Inflammatory macrophage treated with lipopolysaccharide for 1 hour (primary cell): ENCODE results near the gene SCN2B.

Experiments used
- DNase-seq, 2 donors: peaks; one replicate each; pipeline ENCODE4 v3.0.0-alpha.2; 2020 to 2022

Gene SCN2B

GRCh38 chr11:118174006-118174567 lies 2.4 kb downstream of the SCN2B start:
- no peak for DNase-seq

GRCh38 chr11:118172356-118172755 lies 4.1 kb downstream of the SCN2B start:
- no peak for DNase-seq

GRCh38 chr11:118171269-118172062 lies 5.0 kb downstream of the SCN2B start:
- DNase-seq = peak; percentile 31 to 78

DNA sequence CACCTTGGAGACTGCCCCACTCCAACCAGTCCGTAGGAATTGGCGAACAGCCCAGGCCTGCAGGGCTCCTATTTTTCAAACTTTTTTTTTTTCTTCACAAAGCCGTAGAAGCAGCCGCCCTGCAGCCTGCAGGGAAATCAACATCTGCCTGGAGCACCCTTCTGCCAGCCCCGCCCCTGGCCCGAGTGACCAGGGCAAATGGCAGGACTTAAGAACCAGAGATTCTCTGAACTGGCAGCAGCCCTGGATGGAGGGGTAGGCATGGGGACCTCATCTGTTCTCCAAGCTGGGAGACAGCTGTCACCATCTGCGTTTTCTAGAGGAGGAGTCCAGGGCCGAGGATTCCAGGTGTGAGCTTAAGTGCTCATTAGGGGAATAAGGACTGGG lies 5.6 kb downstream of the SCN2B start:
- DNase-seq = no peak

DNA sequence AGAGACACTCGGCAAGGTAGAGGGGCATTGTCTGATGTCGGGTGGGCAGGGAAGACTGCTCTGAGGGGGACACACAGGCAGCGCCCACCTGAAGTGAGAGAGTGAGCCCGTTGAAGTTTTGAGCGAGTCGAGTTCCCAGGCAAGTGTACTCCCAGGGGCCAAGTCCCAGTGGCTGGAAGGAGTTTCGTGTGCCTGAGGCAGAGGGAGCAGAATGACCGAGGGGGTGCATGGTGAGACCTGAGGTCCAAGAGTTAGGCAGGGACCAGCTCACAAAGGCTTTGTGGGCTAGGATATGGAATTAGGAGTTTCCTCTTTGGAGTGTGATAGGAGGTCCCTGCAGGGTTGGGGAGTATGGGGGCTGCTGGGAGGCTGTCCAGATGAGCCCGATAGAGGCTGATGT lies 6.2 kb downstream of the SCN2B start:
- DNase-seq = no peak

DNA sequence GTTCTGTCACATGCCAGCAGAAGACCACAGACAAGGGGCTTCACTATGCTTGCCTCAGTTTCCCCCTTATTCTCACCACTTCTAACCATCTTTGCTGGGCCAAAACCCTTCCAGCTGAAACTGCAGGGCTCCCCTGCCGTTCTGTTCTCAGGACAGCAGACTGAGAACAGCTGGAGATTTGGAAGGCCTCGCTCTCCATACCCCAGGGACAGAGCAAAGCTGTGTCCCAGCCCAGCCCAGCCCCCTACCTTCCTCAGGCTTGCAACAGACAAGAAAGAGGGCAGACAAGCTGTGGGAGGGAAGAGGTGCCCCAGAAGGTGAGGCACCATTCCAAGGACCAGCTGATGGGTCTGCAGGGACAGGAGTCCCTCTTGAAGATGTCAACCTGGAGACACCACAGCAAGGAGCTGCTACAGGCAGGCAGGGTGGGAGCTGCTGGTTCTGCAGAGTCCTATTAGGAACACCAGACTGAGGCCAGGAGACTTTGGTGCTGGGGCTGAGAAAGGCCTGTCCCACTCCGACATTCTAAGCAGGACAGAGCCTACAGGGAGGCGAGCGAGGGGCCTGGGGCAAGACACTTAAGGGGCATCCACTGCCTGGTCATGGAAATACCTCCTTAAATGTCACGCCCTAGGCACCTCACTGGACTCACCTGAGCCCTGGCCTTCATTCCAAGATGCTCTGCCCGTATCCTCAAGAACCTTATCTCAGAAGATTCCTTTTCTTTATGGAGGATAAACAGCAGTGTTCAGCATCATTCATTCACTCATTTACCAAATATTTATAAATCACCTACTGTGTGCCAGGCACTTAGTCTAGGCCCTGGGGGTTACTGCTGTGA lies 6.9 kb downstream of the SCN2B start:
- DNase-seq = no peak

GRCh38 chr11:118168751-118169150 lies 7.7 kb downstream of the SCN2B start:
- DNase-seq = no peak

DNA sequence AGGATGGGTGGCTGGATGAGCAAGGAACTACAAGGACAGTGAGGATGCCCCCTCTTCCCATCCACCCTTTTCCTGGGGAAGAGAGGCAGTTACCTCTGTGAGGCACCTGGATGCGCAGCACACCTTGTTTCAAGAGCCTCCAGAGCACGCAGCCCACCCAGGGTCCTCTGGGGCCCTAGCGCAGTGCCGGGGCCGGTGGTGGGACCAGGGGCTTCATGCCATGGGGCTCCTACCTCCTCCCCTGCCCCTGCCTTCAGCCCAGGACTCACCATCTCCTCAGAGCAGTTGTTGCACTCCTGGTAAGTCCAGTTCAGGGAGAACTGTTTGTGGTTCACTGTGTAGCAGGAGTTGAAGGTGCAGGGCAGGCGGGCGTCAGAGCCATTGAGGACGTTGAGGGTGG lies 8.1 kb downstream of the SCN2B start:
- DNase-seq = no peak

- no peak for DNase-seq
Observed at GRCh38 chr11:118167906-118168305, 8.5 kb downstream of the SCN2B start.

DNA sequence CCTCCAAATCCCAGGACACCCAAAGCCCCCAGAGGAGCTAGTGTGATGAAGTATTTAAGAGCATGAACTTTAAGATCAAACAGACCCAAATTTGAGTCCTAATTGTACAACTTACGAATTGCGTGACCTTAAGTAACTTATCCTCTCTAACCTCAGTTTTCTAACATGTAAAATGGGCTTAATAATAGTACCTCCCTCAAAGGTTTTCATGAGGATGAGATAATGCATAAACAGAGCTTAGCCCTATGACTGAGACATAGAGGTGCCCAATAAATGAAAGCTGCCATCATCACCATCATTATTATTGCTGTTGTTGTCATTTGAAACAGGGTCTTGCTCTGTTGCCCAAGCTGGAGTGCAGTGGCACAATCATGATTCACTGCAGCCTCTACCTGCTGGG lies 9.2 kb downstream of the SCN2B start:
- DNase-seq = no peak

- no peak for DNase-seq
Observed at GRCh38 chr11:118166641-118167040, 9.8 kb downstream of the SCN2B start.

DNA sequence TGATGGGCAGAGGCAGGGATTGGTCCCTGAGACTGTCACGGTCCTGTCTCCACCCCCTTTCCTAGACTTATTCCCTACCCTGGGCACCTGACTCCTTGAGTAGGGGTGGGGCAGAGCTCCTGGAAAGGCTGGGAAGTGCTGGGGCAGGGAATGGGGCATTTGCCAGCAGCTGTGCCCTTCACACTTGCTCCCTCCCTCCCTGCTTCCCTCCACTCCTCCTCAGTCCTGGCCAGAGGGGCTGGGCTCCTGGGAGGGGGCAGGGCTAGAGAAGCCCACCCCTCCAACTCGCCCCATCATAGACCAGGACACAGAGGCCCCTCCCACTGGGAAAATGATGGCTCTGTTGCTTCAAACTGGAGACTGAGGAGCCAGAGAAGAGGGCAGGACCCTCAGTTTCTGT lies 11.6 kb downstream of the SCN2B start:
- DNase-seq = no peak

GRCh38 chr11:118163494-118163893 lies 12.9 kb downstream of the SCN2B start:
- DNase-seq = no peak

- DNase-seq = no peak
Observed at GRCh38 chr11:118162846-118163245, 13.6 kb downstream of the SCN2B start.

DNA sequence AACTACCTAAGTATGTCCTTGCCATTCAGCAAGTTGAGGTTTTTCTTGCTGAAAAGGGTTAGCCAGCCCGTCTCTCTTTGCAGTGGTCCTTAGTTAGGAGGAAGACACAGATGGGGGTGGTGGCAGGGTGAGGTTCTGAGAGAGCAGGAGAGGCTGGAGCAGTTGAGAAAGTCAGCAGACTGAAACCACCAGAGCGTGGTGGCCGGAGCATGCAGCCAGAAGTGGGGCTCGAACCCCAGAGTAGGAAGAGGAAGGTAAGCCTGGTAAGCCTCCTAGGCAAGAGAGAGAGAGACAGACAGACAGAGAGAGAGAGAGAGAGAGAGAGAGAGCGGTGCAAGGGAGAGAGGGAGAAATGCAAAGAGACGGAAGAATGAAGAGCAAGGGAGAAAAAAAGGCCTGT lies 14.7 kb downstream of the SCN2B start:
- no peak for DNase-seq

GRCh38 chr11:118157186-118157895 lies 19.1 kb downstream of the SCN2B start:
- DNase-seq = no peak

DNA sequence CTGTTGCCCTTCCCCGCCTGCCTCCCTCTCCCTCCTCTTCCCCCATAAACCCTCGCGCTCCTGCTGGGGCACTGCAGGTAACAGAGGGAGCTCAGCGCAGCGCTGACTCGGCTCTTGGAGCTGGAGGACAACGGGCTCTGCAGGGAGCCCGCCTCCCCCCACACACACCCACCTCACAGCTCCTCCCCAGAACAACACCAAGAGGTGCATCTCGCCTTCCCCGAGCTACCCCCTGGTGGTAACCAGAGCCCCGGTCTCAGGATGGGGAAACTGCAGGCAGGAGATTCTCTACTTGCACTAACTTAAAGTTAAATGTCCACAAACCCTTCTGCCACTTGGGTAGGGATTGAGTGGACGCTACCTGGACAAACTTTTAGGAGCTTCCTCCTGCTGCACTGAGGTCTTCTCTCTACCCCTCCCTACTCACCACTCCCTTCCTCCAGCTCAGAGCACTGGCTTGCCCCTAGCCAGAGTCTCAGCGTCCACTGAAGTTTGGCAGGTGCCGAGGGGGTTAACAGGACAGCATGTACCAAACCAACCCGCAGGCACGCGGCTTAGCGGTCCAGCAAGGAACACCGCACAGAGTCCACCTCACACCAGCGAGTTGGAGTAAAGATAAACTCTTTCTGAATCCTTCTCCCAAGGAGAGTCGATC lies 19.8 kb downstream of the SCN2B start:
- no peak for DNase-seq

DNA sequence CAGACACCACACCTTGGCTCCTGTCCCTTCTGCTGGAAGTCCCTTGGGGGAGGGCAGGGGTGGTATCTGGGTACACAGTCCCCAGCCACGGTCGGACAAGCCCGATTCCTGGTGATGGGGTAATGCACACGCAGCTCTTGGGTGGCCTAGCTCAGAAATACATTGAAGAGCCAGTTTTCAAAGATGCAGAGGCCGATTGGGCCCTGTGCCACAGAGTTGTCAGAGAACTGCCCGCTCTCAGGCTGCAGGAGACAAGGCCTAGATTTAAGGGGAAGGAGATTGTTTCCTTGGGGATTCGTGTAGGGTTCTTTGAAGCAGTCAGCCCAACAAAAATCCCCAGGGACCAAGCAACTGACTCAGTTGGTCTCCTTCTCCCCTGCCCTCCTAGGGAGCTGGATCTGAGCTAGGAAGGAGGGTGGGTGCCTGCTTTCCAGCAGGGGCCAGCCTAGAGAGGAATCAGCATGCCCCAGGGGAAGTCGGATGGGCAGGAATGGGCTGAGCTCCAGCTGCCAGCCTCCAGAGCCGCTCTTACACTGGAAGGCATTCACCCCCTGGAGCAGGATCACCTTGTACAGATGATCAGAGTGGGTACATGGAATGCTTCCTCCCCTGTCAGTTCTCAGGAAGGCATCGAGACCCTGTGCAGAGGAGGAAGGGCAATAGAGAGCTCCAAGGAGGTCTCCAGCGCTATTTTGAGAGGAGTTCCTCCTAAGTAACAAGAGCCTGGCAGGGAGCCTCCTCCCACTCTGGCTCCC lies 20.5 kb downstream of the SCN2B start:
- no peak for DNase-seq

DNA sequence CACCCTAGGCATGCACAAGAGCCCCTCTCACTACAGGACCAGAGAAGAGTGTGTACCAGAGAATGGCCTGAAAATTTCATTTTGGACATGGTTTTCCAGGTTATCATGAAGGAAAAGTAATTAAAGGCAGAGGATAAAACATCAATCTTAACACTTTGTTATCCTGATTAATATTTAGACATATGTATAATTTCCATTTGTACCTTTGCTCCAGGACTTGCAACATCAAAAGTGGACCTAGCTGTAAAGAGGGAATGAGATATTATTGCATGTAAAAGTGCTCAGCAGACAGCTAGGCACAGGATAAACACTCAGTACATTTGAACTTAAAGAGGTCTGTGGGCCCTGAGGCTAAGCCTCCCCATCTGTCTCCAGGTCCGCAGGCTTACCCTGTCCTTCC lies 21.8 kb downstream of the SCN2B start:
- DNase-seq = no peak

DNA sequence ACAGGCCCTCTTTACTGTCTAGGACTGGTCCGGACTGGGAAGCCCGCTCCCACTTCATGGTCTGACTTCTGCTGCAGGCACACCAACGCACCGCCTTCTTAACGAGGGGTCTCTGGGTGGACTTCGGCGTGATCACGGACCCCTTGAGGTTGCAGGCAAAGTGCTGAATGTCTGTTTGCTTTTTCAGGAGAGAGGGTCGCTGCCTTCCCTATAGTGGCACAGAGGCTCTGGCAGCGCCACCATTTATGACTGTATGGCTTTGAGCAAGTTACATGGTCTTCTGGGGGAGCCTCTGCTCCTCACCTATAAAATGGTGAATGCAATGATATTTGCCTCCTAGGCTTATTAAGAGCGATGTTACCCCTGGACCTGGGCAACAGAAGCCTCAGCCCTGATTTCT lies 22.5 kb downstream of the SCN2B start:
- DNase-seq = no peak

DNA sequence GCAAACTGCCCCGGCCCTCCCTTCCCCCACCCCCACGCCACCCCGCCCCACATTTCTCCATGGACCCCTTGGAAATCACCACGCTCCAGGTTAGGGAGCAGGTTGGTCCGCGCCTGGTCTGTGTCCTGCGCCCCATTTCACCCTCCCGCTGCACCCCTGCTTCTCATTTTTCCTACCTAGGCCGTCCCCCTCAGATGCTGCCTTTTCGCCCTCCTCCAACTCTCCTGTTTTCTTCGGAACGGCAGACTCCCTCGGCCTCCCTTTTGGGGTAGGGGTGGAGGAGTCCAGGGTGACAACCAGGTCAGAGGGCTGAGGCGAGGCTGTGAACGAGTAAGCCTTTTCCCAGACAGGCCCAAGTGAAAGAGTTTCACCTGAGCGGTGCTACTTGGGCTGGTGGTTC lies 22.9 kb downstream of the SCN2B start:
- no peak for DNase-seq
